Loucy (cell line): ENCODE measurements around the gene AKAP5.

ENCODE experiments used
- CTCF ChIP-seq: fragments of 200-600 bp; sonication (generic); conservative IDR thresholded peaks from 2 replicates; pipeline ENCODE4 v1.5.1; 2014; ENCODE audit warnings: mild to moderate bottlenecking, antibody characterized with exemption, low read length
- EZH2phosphoT487 ChIP-seq: fragments of 200-600 bp; IDR thresholded peaks from 2 replicates; pipeline ENCODE4 v1.6.1; 2018; ENCODE audit warnings: antibody characterized with exemption, mild to moderate bottlenecking, moderate library complexity, borderline replicate concordance

GRCh38 chr14:64496764-64497163 is 31.5 kb downstream of the AKAP5 start:
- TF ChIP-seq CTCF (no peak), EZH2phosphoT487 (no peak)
